Thyroid gland (tissue), 4 donors: ENCODE results near the gene GSTT4. TPM values are rescaled to one million over a fixed set of nuclear protein-coding genes. Genes with fewer than 3 reads are reported as not detected.

Experiments used
- DNase-seq, 2 donors: peaks; one replicate each; pipeline ENCODE4 v3.0.0-alpha.2; 2019
- H3K27ac ChIP-seq, 3 donors: fragments of 200-600 bp; sonication (generic); 1 replicate in 2 of 3; 2 replicates in 1 of 3; pipeline ENCODE4 v1.5.1; 2016 to 2019; ENCODE audit warnings: mild to moderate bottlenecking in 1 of 3, moderate library complexity in 1 of 3
- H3K27me3 ChIP-seq: fragments of 200-600 bp; sonication (generic); one replicate; pipeline ENCODE4 v1.5.1; 2019
- H3K36me3 ChIP-seq, 2 donors: fragments of 200-600 bp; sonication (generic); one replicate each; pipeline ENCODE4 v1.5.1; 2016 to 2019
- H3K4me1 ChIP-seq, 2 donors: fragments of 200-600 bp; sonication (generic); one replicate each; pipeline ENCODE4 v1.5.1; 2017 to 2019
- H3K4me3 ChIP-seq, 3 donors: fragments of 200-600 bp; sonication (generic); replicated peaks in 1 of 3; 1 replicate in 2 of 3; 2 replicates in 1 of 3; pipeline ENCODE4 v1.5.1; 2016; ENCODE audit warnings: mild to moderate bottlenecking in 1 of 3
- H3K9me3 ChIP-seq: fragments of 200-600 bp; sonication (generic); one replicate; pipeline ENCODE4 v1.5.1; 2017
- CTCF ChIP-seq, 6 experiments: fragments of 200-600 bp in 3 of 6; fragments of 450-650 bp in 3 of 6; sonication (generic) in 3 of 6; IDR thresholded peaks; one replicate each; pipeline ENCODE4 v1.5.1; 2016 to 2019; ENCODE audit warnings: antibody characterized with exemption in 6 of 6, mild to moderate bottlenecking in 2 of 6, inconsistent platforms in 1 of 6, moderate library complexity in 1 of 6
- POLR2A ChIP-seq, 2 donors: fragments of 450-650 bp; IDR thresholded peaks; one replicate each; pipeline ENCODE4 v1.6.1; 2017; ENCODE audit warnings: antibody characterized with exemption in 2 of 2, mild to moderate bottlenecking in 2 of 2, moderate library complexity in 1 of 2
- WGBS, 2 donors: methylation state at CpG; one replicate each; pipeline ENCODE4 v1.1.5; 2017; 5-methylcytosine and 5-hydroxymethylcytosine counted together
- intact Hi-C: fragments of 100-400 bp; cut with DNase I; formaldehyde crosslinking; loops from one replicate; pipeline ENCODE4 v1.15.1; 2023
- total RNA-seq, 4 donors: library from RNA; depleted of rRNA; stranded (reverse); fragments of >200 nt; gene quantifications; one replicate each; pipeline ENCODE4 v1.2.3, GENCODE V29; 2016

The GSTT4 gene
- total RNA-seq, 4 donors from 2014 or later = not detected

GRCh38 chr22:24006914-24007214, 1.6 kb upstream of the GSTT4 start:
- H3K36me3 ChIP-seq = no peaks in the 10 kb centered on the region
- TF ChIP-seq CTCF (IDR thresholded peaks at IDR 0.05) (no peak), POLR2A (IDR thresholded peaks at IDR 0.05) (no peak)
- no peaks in the 10 kb centered on the region for H3K27me3 ChIP-seq
- H3K4me3 ChIP-seq = no peak overlapping the region
- H3K4me1 ChIP-seq = peaks cover 4 to 9% of the 10 kb centered on the region in 2 donors
- intact Hi-C loops = loop anchor here (5.0 kb wide), 1 partner anchor 95 kb away; no protein-coding TSS in a partner anchor
- no peak for DNase-seq
- no peak overlapping the region for H3K27ac ChIP-seq
- H3K9me3 ChIP-seq = no peaks in the 10 kb centered on the region
- 88 to 95% methylated on average over 6 of the region's 6 CpGs for WGBS, 2 donors

- intact Hi-C loops = loop anchor here (5.0 kb wide), 1 partner anchor 96 kb away; no protein-coding TSS in a partner anchor
These were observed 1.1 kb upstream of the GSTT4 start for GRCh38 chr22:24006207-24006913.

GRCh38 chr22:24003887-24004286, 1.4 kb downstream of the GSTT4 start:
- no peaks in the 10 kb centered on the region for H3K9me3 ChIP-seq
- no peak overlapping the region for H3K4me3 ChIP-seq
- H3K27me3 ChIP-seq = no peaks in the 10 kb centered on the region
- intact Hi-C loops = loop anchor here (5.0 kb wide), 1 partner anchor 158 kb away; no protein-coding TSS in a partner anchor
- H3K27ac ChIP-seq = no peak overlapping the region
- no peaks in the 10 kb centered on the region for H3K36me3 ChIP-seq
- H3K4me1 ChIP-seq = peaks cover 4 to 9% of the 10 kb centered on the region in 2 donors
- TF ChIP-seq POLR2A (IDR thresholded peaks at IDR 0.05) (no peak), CTCF (IDR thresholded peaks at IDR 0.05) (no peak)
- 81 to 85% methylated on average over 9 of the region's 9 CpGs for whole genome bisulfite sequencing, 2 donors
- DNase-seq = no peak

More at GRCh38 chr22:24006207-24006913, 1.1 kb upstream of the GSTT4 start:
- Histone ChIP-seq H3K27me3 (no peaks in the 10 kb centered on the region), H3K27ac (peak overlapping the region in 1 of 3 donors; percentile 35), H3K4me1 (peaks cover 4 to 9% of the 10 kb centered on the region in 2 donors), H3K36me3 (no peaks in the 10 kb centered on the region), H3K9me3 (no peaks in the 10 kb centered on the region), H3K4me3 (no peak overlapping the region)
- WGBS, 2 donors = 72 to 89% methylated on average over 7 to 10 of the region's 10 CpGs
- DNase-seq = no peak
- no peak for TF ChIP-seq POLR2A (IDR thresholded peaks at IDR 0.05)
- TF ChIP-seq CTCF (IDR thresholded peaks at IDR 0.05) = no peak

- Histone ChIP-seq H3K9me3 (no peaks in the 10 kb centered on the region), H3K27ac (no peak overlapping the region), H3K36me3 (no peaks in the 10 kb centered on the region), H3K27me3 (no peaks in the 10 kb centered on the region), H3K4me3 (no peak overlapping the region), H3K4me1 (peaks cover 4 to 9% of the 10 kb centered on the region in 2 donors)
- intact Hi-C loops = loop anchor here (5.0 kb wide), 1 partner anchor 159 kb away; no protein-coding TSS in a partner anchor
- TF ChIP-seq CTCF (IDR thresholded peaks at IDR 0.05) (no peak), POLR2A (IDR thresholded peaks at IDR 0.05) (no peak)
- no peak for DNase-seq
- 84% methylated on average over 5 of the region's 5 CpGs for WGBS, 2 donors
These were observed 2.4 kb downstream of the GSTT4 start for GRCh38 chr22:24002851-24003250.

GRCh38 chr22:24002272-24002671, 3.0 kb downstream of the GSTT4 start:
- no peaks in the 10 kb centered on the region for H3K36me3 ChIP-seq
- 88 to 90% methylated on average over 10 of the region's 10 CpGs for WGBS, 2 donors
- H3K9me3 ChIP-seq = no peaks in the 10 kb centered on the region
- intact Hi-C loops = loop anchor here (5.0 kb wide), 1 partner anchor 160 kb away; no protein-coding TSS in a partner anchor
- no peaks in the 10 kb centered on the region for H3K27me3 ChIP-seq
- peaks cover 4 to 9% of the 10 kb centered on the region in 2 donors for H3K4me1 ChIP-seq
- H3K27ac ChIP-seq = no peak overlapping the region
- no peak for DNase-seq
- H3K4me3 ChIP-seq = no peak overlapping the region
- TF ChIP-seq POLR2A (IDR thresholded peaks at IDR 0.05) (no peak), CTCF (IDR thresholded peaks at IDR 0.05) (no peak)
